GM10248 (cell line): Measurements from ENCODE around the gene CSNK2A1.

ENCODE experiments used
- CTCF ChIA-PET: fragments of 300-600 bp; sonication (Branson Sonifier 250); formaldehyde crosslinking; extraction: SDS; loops from one replicate; lab custom pipeline; 2021; ENCODE audit warnings: antibody characterized with exemption; lab: Yijun Ruan, JAX
- POLR2A ChIA-PET: fragments of 350-650 bp; sonication (Branson Sonifier 250); formaldehyde crosslinking; extraction: SDS; loops from one replicate; lab custom pipeline; 2020; ENCODE audit warnings: antibody characterized with exemption; lab: Yijun Ruan, JAX
- DNase-seq: peaks from one replicate; pipeline ENCODE4 v3.0.0; 2012; ENCODE audit errors: extremely low spot score
- TF ChIP-seq, protein P1 (sequence below): IDR thresholded peaks from 2 replicates; pipeline ENCODE4 v1.5.1; 2012; ENCODE audit warnings: mild to moderate bottlenecking, low read depth; ENCODE audit errors: extremely low read depth, missing control alignments, control extremely low read depth

CSNK2A1 gene

GRCh38 chr20:548906-549305 lies 5.3 kb upstream of the CSNK2A1 start:
- TF ChIP-seq, protein P1, sequence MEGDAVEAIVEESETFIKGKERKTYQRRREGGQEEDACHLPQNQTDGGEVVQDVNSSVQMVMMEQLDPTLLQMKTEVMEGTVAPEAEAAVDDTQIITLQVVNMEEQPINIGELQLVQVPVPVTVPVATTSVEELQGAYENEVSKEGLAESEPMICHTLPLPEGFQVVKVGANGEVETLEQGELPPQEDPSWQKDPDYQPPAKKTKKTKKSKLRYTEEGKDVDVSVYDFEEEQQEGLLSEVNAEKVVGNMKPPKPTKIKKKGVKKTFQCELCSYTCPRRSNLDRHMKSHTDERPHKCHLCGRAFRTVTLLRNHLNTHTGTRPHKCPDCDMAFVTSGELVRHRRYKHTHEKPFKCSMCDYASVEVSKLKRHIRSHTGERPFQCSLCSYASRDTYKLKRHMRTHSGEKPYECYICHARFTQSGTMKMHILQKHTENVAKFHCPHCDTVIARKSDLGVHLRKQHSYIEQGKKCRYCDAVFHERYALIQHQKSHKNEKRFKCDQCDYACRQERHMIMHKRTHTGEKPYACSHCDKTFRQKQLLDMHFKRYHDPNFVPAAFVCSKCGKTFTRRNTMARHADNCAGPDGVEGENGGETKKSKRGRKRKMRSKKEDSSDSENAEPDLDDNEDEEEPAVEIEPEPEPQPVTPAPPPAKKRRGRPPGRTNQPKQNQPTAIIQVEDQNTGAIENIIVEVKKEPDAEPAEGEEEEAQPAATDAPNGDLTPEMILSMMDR, result no peak
- CTCF ChIA-PET, result interaction anchor here (1.1 to 9.3 kb wide), 3 partner anchors 13 to 118 kb away, joined by 3 to 63 read pairs (median 3); no protein-coding TSS in a partner anchor
- POLR2A ChIA-PET, result interaction anchor here (0.6 kb wide), 1 partner anchor 88 kb away, joined by 3 read pairs; no protein-coding TSS in a partner anchor
- DNase-seq, result no peak

DNA sequence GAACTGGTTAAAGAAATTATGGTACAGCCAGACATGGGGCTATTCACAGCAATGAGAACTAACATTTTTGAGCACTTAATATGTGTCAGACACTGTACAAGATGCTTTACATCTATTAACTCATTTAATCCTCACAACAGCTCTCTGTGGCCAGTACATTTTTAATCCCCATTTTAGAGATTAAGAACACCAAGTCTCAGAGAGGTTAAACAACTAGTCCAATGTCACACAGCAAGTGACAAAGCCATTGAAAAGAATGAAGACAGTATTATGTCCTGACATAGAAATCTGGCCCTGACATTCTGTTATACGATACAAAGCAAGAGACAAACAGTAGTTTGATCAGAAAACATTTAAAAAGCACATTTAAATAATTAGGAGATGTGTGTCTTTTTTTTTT lies 3.8 kb upstream of the CSNK2A1 start:
- DNase-seq, result no peak
- TF ChIP-seq, protein P1, result no peak
- POLR2A ChIA-PET, result no interaction called here
- CTCF ChIA-PET, result interaction anchor here (1.7 to 9.3 kb wide), 2 partner anchors 15 to 119 kb away, joined by 7 to 63 read pairs; no protein-coding TSS in a partner anchor

GRCh38 chr20:546353-546752 lies 2.8 kb upstream of the CSNK2A1 start:
- CTCF ChIA-PET, result interaction anchor here (1.7 to 9.3 kb wide), 2 partner anchors 16 to 121 kb away, joined by 7 to 63 read pairs; no protein-coding TSS in a partner anchor
- DNase-seq, result no peak
- TF ChIP-seq, protein P1, result no peak
- POLR2A ChIA-PET, result no interaction called here

DNA sequence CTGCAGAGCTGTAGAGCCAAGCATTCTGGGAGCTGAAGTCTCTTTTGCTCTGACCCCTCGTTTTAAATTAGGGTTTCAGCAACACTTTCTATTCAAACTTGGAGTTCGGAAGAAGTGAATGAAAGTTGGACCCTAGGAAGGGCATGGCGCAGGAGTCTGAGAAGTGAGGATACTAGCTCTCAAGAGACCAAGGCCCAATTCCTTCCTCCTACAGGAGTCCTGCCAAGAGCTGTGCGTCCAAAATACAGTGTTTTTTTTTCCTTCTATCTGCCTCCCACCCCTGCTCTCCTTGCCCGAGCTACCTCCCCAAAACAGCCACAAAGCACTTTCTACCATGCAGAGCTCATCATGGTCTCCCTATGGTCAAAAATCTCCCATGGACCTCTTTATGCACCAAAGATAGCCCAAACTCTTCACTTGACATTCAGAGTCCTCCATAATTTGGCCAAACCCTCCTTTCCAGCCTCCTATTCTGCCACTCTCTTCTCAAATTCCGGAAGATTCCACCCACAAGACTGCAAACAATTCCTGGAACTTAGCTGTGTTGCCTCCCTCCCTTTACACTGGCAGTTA lies 649 bp upstream of the CSNK2A1 start:
- DNase-seq, result no peak
- POLR2A ChIA-PET, result interaction anchor here (0.5 kb wide), 1 partner anchor 167 kb away, joined by 4 read pairs; no protein-coding TSS in a partner anchor
- TF ChIP-seq, protein P1, result no peak
- CTCF ChIA-PET, result interaction anchor here (0.9 to 9.3 kb wide), 10 partner anchors 11 to 289 kb away, joined by 3 to 63 read pairs (median 5); partner anchors contain the start of gene FAM110A

GRCh38 chr20:542777-543368 lies 717 bp downstream of the CSNK2A1 start:
- POLR2A ChIA-PET, result interaction anchor here (0.7 kb wide), 1 partner anchor 77 kb away, joined by 3 read pairs; no protein-coding TSS in a partner anchor
- DNase-seq, result peak; percentile 57
- CTCF ChIA-PET, result interaction anchor here (0.9 to 9.3 kb wide), 6 partner anchors 19 to 290 kb away, joined by 3 to 63 read pairs (median 4); partner anchors contain the start of gene FAM110A
- TF ChIP-seq, protein P1, result no peak

GRCh38 chr20:540391-541201 lies 3.0 kb downstream of the CSNK2A1 start:
- DNase-seq, result no peak
- CTCF ChIA-PET, result interaction anchor here (1.2 kb wide), 3 partner anchors 9 to 134 kb away, joined by 3 to 4 read pairs (median 3); no protein-coding TSS in a partner anchor
- POLR2A ChIA-PET, result no interaction called here
- TF ChIP-seq, protein P1, result no peak
